NOMO-1 treated with DMSO at 0.1 percent for 48 hours (cell line): ENCODE data around the gene CORT.
"Not testable (repeated sequence)": the region's sequence is repeated elsewhere in the genome, so short reads cannot be mapped to it uniquely, and the experiment has no call there.

ENCODE experiments used
- DNase-seq: peaks from one replicate; lab custom pipeline; 2025; ENCODE audit not compliant: unreplicated experiment; lab: John Stamatoyannopoulos, UW

Gene CORT

DNA sequence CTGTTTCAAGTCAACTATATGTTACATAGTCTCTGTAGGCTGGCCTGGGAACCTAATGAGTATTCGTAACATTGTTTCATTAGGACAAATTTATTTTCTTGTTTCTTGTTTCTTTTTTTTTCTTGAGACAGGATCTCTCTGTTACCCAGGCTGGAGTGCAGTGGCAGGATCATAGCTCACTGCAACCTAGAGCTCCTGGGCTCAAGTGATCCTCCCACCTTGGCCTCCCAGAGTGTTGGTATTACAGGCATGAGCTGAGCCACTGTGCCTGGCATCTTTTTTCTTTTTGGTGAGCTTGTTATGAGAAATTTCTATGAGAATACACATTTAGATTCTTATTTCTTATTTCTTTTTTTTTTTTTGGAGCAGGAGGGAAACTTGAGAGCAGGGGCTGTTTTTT lies 12.8 kb upstream of the CORT start:
- DNase-seq: no peak

DNA sequence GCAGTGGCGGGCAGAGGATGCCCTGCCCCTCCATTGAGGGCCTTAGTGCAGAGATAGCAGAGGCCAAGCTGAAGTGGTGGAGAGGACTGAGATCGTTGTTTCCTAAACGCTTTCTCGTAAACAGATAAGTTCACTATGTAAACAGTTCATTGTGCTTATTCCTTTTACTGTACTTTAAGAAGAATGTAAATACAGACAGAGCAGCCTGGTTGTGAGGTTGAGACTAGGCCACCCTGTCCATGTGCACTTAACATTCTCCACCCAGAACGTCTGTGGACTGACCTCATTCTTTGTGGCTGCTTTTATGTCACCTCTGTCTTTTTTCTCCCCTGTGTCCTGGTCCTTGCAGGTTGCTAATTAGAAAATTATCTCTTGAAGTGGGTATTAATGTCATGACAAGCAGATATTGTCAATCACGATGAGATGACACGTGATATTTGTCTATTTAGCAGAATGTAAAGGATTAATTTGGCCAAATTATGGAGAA lies 11.1 kb upstream of the CORT start:
- no peak for DNase-seq

DNA sequence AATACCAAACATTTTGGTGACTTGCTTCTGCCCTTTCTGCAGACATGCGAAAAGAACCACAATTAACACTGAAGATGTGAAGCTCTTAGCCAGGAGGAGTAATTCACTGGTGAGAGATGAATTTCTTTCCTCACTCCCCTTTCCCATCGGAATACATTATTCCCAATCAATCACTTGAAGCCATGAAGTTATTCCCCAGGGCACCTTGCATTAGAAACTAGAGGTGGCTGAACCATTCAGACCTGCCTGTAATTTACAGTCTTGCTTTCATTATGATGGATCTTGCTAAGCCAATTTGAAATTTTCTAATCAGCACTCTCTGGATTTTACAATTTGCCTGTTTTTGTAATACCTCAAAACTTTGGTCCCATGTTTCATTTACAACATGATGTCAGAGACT lies 9.5 kb upstream of the CORT start:
- DNase-seq: no peak

DNA sequence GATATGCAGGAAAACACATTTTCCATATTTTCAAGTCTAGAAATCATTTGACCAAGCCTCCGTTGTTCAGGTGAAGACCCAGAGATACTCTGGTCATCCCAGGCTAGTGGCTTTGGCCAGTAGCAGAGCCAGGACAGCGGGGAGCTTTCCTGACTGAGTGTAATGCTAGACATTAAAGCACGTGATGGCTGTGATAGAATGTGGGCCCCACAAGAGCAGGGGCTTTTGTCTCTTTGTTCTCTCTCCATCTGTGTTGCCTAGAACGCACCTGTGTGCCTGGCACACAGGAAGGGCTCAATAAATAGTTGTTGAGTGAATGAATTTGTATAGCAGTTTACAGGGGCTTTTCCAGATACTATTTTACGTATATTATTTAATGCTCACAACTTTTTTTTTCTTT lies 9.0 kb upstream of the CORT start:
- no peak for DNase-seq

DNA sequence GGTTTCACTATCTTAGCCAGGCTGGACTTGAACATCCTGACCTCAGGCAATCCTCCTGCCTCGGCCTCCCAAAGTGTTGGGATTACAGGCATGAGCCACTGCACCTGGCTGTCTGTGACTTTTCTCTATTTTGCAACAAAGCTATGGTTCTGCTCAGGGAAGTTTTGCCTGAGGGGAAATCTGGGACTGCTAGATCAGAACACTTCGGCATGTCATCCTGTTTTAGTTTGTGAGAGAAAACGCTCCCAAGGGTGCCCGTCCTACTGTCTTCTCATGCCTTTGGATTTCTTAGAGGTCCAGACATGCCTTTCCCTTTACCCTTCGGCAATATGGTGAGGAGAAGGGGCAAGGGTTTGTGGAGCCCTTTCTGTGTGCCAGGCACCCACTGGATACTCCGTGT lies 5.6 kb upstream of the CORT start:
- DNase-seq: no peak

DNA sequence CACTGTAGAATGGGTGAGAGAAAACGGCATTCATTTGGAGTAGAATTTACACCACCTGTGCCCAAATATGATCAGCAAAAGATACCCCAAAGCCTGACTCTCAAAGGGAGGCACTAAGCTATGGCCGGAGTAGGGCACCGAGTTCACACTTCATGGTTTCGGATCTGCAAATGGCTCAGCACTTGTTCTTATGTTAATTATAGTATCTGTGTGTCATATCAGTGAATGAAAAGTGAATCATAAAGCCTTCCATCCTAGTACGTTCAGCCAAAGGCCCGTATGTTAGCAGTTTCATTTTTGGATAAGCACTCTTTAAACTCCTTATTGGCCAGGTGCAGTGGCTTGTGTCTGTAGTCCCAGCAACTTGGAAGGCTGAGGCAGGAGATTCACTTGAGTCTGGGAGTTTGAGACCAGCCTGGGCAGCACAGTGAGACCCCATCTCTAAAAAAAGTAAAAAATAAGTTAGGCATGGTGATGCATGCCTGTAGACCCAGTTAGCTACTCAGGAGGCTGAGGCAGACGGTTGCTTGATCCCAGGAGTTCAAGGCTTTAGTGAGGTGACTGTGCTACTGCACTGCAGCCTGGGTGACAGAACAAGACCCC lies 4.9 kb upstream of the CORT start:
- DNase-seq: no peak

DNA sequence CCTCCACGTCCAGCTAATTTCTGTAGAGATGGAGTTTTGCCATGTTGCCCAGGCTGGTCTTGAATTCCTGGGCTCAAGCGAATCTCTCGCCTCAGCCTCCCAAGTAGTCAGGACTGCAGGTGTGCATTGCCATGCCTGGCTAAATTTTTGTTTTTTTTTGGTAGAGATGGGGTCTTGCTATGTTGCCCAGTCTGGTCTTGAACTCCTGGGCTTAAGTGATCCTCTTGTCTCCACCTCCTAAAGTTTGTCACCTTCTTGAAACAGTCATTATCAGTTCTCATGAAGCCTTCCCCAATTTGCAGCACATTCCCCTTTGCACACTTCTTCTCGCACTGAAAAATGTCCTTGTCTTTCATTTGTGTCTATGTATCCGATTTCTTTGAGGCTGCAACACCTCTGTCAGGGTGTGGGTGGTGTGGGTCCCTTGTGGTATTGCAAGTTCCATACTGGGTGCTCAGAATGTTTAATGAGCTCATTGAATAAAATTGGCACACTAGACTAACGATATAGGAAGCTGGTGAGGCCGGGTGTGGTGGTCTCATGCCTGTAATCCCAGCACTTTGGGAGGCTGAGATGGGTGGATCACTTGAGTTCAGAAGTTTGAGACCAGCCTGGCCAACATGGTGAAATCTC lies 2.9 kb upstream of the CORT start:
- no peak for DNase-seq

DNA sequence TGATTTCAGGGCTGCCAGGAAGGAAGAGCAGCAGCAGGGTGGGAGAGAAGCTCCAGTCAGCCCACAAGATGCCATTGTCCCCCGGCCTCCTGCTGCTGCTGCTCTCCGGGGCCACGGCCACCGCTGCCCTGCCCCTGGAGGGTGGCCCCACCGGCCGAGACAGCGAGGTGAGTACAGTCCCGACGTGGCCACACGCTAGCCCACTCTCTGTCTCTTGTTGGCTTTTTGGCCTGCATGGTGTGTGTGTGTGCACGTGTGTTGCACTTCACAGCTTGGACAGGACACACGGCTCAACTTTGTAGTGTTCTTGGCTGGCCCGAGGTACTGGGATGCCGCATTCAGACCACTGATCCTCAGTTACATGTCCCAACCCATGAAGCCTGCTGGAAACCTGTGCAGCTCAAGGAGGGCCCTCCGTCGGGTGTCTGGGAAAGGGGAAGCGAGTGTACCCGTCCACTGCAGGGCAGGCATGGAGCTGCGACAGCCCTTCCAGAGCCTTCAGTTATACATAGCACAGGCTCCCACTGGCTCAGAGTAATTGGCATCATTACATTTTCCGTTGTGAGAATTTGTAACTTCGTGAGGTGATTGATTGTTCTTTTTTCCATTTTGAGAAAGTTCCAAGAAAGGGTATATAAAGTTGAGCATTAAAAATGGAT lies 454 bp downstream of the CORT start:
- DNase-seq: no peak

DNA sequence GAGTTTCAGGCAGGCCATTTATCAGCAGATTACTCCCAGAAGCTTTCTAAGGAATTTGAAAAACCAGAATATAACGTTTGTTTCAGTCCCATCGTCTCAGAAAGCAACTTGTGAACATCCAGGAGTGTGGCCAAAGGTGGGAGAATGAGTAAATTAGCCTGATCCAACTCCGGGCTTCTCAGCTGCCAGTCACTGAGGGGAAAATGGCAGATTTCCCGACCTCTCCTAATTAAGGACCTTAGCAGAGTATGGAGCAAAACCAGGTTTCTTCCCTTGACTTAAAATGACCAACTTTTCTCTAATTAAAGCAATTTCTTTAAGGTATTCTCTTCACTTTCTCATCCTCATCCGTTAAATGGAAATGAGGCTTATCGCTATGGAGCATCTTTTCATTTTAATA lies 1.0 kb downstream of the CORT start:
- DNase-seq: no peak

DNA sequence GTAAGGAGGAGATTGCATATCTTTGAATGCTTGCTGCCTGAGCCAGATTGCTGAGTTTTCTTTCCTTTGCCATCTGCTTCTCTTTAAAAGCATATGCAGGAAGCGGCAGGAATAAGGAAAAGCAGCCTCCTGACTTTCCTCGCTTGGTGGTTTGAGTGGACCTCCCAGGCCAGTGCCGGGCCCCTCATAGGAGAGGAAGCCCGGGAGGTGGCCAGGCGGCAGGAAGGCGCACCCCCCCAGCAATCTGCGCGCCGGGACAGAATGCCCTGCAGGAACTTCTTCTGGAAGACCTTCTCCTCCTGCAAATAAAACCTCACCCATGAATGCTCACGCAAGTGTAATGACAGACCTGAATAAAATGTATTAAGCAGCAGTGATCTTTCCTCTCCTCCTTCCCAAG lies 1.5 kb downstream of the CORT start:
- DNase-seq: no peak

DNA sequence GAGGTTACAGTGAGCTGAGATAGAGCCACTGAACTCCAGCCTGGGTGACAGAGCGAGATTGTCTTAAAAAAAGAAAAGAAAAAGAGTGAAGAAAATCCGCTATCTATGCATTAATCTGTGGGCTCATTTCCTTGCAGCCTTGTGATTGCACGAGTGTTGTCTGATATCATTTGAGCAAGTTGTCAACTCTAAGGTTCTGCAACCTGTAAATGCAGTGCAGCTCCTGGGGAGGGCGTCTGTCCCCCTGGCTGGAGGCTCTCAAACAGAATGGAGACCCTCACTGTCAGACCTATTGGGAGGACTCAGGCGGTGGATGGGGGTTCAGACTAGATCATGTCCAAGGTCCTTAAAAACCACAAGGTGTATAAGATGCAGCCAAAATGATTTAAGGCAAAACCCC lies 6.2 kb downstream of the CORT start:
- DNase-seq: no peak

DNA sequence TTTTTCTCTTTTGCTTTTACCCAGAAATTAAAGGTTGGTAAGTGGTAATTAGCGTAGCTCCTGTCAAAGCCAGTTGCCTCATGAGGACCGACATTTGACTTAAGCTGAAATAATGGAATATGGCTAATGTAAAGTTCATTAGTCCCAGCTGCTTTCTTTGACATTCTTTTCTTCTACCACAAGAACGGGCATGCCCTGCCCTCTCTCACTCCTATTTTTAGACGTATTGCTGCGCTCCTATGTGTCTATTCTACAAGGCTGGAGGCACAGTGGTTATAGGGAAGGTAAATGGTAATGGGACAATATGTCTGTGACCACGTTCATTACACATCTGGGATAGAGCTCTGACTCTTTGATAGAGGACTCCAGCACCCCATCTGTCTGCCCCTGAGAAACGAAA lies 6.8 kb downstream of the CORT start:
- DNase-seq: no peak

DNA sequence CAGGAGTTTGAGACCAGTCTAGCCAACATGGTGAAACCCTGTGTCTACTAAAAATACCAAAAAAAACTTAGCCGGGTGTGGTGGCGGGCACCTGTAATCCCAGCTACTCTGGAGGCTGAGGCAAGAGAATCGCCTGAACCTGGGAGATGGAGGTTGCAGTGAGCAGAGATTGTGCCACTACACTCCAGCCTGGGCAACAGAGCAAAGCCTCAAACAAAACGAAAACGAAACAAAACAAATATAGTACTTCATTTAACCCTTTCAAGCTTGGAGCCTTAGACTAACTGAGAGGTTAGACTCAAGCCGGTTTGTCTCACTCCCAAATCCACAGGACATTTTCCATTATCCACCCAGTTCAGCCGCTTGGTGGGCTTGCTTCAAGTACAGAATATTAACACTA lies 7.6 kb downstream of the CORT start:
- not testable (repeated sequence) for DNase-seq

DNA sequence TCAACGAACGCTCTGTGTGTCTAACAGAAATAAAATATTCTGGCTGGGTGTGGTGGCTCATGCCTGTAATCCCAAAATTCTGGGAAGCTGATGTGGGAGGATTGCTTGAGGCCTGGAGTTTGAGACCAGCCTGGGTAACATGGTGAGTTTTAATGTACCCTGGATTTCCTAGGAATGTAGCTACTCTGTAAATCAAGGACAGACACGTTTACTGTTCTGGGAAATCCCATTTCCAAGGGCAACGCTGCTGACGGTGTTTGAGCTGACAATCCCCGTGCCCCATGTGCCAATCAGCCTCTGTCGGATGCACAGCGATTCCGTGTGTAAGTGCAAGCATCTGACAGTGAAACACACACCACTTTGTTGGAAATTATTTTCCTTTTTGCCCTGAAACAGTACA lies 8.0 kb downstream of the CORT start:
- DNase-seq: no peak

DNA sequence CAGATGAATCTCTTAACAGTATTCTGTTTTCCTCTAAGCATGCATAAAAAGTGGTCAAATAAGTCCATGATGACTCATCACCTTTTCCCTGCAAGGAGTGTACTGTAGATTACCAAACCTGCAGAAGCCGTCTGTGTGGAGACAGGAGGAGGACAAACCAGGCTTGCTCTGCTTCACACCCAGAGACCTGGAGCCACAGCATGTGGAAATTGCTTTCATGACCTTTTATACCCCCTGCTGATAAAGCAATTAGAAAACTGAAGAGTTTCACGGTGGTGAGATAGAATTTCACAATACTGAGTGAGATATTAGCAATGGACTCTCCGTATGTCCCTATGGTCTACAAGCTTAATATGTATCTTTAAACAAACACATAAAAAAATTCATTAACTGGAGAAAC lies 9.4 kb downstream of the CORT start:
- no peak for DNase-seq

DNA sequence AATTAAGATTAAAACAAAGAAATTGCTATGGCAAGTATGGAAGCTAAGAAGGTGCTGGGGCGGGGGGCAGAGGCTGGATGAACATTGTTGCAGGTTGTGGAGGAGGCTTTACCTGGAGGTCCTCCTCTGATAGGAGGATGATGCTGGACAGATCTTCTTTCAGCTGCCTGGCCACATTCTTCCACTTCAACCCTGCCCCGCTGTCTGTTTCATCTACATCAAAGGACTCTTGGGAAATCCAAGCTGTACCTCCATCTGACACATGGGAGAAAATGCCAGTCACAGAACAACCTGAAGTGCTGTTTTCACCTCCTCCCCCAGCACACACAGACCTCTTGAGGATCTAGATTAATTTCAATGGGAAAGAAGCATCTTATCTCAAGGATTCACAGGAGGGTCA lies 17.2 kb downstream of the CORT start:
- no peak for DNase-seq

DNA sequence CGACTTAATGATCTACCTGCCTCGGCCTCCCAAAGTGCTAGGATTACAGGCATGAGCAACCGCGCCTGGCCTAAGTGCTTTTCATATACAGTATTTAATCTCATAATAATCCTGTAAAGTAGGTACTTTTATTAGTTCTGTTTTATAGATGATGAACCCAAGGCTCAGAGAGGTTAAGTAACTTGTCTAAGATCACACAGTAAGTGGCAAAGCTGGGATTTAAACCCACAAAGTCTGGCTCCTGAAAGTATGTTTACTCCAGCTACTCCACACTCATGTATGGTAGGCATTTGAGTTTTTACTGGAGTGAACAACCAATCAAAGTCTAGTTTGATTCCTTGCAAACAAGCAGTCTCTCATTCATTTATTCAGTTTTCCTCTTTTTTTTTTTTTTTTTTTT lies 20.2 kb downstream of the CORT start:
- DNase-seq: no peak

DNA sequence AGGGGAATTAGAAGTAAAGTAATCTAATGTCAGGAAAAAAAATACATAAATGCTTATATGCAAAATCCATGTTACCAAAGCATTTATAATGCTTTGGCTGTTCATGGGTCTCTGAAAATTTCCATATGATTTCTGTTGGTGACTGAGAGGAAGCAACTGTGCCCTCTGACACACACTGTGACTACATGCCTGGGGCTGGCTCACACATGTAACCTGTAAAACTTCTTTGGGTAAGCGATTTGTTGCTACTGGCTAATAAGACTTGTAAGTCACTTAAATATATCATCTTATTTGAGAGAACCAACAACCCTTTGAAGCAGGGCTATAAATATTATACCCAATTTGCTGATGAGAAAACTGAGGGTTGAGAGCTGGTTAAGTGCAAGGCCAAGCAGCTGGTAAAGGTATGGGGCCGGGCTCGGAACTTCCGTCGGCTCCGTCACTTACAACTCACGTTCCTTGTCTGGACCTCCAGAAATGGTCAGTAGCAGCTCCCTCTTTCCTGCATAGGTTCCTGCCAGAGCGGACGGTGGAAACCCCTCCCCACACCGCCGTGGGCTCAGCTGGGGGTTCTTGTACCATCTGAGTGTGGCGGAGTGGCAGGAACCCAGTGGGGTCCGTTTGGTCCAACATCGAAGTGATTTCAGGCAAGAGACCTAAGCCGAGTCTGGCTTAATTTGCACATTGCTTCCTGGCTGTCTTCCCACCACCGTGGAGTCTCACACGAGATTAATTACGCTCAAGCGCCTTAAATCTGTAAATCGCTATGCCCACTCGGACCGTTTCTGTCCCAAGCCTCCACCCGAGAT lies 21.8 kb downstream of the CORT start:
- DNase-seq: peak; percentile 53

DNA sequence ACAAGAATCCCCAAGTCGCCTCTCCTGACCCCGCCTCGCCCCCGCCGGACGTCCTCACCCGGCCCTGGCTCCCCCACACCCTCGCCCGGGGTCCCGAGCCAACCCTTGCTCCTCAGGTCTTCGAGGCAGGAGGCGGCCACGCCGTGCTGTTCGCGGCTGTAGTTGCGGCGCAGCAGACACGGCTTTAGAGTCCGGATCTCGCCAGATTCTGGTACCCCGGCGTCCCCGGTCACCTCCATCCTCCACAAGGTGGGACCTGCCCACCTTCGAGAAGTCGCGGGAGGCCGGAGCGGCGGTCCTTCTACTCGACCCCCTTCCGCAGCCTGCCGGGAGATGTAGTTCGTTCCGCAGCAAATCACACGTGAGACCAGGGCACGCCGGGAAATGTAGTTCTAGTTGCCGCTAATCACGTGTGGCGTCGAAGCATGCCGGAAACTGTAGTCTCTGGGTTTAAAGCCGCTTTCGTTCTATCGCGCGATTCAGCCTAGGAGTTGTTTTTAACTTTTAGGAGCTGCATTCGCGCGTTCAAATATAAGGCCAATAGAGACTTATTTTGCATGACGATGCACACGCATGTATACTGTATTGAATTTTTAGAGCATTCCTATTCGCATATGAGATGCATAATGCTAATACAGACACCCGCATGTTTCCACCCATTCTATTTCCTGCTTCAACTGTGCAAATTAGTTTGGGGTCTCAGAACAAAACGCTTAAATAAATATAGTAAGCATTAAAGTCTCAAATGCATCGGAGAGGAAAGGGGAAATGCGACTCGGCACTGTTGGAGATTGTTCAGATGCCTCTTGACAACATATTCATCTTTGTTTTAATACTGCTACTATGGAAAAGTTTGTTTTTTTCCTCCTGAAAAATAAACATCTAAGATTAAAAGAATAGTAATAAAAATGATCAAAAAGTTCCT lies 22.7 kb downstream of the CORT start, which contains the start of gene DFFA:
Gene DFFA (minus strand): TSS at position 310 of the 925 bp plus-strand sequence. CDS start 71 bp downstream, at position 239.
- DNase-seq: peak; percentile 99

DNA sequence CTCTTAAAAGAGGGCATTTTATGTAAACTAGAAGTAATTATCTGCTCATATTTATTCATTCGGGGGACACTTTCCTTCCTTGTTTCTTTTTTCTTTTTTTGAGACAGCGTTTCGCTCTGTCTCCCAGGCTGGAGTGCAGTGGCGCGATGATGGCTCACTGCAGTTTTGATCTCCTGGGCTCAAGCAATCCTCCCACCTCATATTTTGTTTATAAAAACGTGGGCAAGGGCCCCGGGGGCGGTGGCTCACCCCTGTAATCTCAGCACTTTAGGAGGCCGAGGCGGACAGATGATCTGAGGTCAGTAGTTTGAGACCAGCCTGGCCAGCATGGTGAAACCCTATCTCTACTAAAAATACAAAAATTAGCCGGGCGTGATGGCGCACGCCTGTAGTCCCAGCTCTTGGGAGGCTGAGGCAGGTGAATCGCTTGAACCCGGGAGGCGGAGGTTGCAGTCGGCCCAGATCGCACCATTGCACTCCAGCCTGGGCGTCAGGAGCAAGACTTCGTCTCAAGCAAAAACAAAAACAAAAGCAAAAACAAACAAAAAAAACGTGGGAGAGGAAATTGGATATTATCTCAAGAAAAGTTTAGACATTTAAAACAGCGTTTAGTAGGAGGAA lies 23.4 kb downstream of the CORT start:
- no peak for DNase-seq
